HG03378 (cell line): ENCODE measurements around the gene B4GALT1.

Experiments used
- ATAC-seq: cut with Tn5 transposase; IDR thresholded peaks from one replicate; pipeline ENCODE4 v1.9.1; 2021; ENCODE audit warnings: mild to moderate bottlenecking, moderate library complexity; ENCODE audit not compliant: unreplicated experiment

Gene B4GALT1, protein sequence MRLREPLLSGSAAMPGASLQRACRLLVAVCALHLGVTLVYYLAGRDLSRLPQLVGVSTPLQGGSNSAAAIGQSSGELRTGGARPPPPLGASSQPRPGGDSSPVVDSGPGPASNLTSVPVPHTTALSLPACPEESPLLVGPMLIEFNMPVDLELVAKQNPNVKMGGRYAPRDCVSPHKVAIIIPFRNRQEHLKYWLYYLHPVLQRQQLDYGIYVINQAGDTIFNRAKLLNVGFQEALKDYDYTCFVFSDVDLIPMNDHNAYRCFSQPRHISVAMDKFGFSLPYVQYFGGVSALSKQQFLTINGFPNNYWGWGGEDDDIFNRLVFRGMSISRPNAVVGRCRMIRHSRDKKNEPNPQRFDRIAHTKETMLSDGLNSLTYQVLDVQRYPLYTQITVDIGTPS

GRCh38 chr9:33167084-33167971 lies at the start of gene B4GALT1:
B4GALT1 (minus strand) TSS chr9:33167336; CDS start chr9:33167169, 167 bp downstream.
- ATAC-seq: peak; percentile 37

DNA sequence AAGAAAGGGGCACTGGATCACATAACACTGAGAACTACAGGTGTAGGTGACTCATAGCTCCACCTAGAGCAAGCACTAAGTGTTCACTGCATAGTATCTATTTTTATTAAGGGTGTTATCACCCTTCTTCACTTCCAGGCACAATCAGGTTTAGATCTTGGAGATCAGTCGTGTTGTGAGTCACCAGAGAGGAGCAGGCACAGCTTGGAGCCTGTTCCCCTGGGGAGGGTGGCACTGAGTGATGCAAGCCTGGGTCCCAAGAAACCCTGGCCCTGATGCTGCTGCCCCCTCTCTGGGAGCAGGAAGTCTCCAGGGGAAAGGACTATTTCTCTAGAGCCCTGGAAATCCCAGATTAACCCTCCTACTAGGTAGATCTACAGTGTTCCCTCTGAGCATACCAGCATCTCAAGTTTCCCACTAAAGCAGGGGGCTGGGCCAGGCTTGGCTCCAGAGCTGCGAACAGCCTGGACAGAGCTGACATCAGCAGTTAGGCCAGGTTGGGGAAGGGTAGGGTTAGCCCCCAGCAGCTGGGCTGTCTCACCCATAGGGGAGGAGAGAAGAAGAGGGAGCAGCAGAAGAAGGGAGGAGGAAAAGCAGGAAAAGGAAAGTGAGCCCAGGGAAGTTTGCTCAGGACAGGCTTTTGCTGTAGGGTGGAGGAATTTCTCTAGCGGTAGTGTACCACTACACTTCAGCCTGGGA lies 44.7 kb upstream of the B4GALT1 start:
- no peak for ATAC-seq

DNA sequence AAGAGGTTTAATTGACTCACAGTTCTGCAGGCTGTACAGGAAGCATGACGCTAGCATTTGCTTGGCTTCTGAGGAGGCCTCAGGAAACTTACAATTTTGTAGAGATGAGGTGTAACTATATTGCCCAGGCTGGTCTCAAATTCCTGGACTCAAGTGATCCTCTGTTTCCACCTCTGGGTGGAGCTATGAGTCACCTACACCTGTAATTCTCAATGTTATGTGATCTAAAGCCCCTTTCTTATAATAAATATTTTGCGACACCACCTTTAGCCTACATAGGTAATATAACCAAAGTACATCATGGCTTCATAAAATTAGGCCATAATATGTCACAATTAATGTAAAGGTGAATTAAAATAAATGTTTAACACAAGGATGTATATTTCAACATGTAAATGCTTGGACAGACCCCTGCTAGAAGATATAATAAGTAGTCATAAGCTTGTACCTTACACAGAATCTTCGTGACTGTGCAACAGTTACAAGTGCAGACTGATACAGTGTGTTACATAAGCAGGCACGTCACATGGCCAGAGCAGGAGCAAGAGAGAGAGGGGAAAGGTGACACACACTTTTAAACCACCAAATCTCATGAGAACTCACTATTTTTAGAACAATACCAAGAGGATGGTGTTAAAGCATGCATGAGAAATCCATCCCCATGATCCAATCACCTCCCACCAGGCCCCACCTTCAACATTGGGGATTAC lies 43.0 kb upstream of the B4GALT1 start:
- no peak for ATAC-seq

DNA sequence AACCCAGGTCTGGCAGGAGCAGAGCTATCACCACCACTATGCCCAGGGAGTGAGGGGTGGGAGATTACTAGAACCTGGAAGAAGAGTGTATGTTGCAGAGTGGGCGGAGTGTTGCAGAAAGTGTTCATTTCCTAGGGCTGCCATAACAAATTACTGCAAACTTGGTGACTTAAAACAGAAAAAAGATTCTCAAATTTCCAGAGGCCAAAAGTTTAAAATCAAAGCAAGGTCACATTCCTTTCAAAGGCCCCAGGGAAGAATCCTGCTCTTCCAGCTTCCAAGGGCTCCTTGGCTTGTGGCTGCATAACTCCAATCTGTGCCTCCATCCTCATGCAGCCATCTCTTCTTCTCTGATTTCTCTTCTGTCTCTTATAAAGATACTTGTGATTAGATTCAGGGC lies 42.3 kb upstream of the B4GALT1 start:
- ATAC-seq: no peak

- peak; percentile 99 for ATAC-seq
Observed at GRCh38 chr9:33202552-33203201, 35.5 kb upstream of the B4GALT1 start.

DNA sequence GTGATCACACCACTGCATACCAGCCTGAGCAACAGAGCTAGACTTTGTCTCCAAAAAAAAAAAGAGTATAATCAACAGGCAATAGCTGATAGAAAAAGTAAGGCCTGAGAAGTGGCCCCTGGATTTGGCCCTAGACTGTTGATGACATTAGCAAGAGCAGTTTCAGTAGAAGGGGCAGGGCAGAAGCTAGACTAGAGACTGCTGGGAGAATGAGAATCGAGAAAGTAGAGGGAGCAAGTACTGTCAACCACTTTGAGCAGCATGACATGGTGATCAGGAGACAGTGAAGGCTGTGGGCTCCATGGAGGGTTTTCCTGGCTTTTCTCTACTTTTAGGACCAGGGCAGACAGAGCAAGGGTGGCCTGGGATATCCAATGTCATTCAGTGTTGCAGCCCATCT lies 34.9 kb upstream of the B4GALT1 start:
- peak; percentile 48 for ATAC-seq

GRCh38 chr9:33198165-33198564 lies 31.0 kb upstream of the B4GALT1 start:
- ATAC-seq: no peak

GRCh38 chr9:33197279-33198152 lies 30.4 kb upstream of the B4GALT1 start:
- ATAC-seq: no peak

DNA sequence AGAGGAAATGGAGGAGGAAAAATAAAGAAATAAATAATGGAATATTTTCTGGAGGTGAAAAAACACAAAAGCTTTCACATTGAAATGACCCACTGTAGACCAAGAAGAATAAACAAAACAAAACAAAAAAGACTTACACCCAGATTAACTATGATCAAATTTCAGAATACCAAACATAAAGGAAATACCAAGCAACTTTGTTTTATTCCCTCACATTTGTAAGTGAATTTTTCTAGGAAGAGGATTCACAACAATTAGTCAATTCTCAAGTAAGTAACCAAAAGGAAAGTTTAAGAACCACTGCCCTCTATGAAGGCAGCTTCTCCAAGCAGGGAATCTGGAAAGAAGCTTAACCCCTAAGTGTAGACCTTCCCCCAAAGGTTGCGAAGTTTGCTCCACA lies 29.6 kb upstream of the B4GALT1 start:
- ATAC-seq: no peak

DNA sequence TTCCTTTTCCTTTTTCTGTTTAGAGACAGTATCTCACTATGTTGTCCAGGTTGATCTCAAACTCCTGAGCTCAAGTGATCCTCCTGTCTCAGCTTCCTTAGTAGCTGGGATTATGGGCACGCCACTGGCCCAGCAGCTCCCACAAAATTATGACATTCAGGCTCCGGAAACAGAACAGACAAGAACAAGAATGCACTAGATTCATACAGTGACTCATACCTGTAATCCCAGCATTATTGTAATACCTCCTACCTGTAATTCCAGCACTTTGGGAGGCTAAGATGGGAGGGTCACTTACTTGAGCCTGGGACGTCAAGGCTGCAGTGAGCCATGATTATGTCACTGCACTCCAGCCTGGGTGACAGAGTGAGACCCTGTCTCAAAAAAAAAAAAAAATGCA lies 26.7 kb upstream of the B4GALT1 start:
- no peak for ATAC-seq

DNA sequence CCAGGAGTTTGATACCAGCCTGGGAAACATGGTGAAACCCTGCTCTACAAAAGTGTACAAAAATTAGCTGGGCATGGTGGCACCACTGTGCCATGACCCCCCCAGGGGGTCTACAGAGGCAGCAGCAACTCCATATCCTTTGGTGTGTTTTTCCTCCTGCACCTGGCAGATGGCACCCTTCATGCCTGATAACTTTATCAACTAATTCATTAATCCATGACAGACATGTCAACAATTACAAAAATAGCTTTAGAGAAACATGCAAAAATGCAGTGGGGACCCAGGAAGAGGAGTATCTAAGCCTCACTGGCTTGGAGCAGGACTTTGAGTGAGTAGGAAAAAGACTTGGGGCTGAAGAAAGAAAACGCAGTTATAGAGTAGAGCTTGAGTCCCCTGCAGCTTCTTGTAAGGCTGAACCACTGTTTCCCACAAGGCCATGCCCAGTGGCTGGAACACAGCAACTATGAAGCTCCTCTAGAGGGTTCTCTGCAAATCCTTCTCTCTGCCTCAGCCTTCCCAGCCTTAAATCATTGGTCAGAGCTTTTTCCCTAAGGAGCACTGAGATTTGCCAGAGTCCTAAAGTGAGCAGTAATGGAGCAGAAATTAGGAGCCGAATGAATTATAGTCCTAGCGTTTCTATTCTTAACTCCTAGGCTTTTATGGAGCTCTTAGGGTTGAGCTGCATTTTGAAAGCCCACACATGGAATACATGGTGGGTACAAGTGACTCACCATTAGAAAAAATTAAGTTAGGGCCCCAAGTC lies 25.5 kb upstream of the B4GALT1 start:
- no peak for ATAC-seq

GRCh38 chr9:33190021-33190705 lies 23.0 kb upstream of the B4GALT1 start:
- ATAC-seq: no peak

GRCh38 chr9:33189331-33189791 lies 22.2 kb upstream of the B4GALT1 start:
- ATAC-seq: no peak

DNA sequence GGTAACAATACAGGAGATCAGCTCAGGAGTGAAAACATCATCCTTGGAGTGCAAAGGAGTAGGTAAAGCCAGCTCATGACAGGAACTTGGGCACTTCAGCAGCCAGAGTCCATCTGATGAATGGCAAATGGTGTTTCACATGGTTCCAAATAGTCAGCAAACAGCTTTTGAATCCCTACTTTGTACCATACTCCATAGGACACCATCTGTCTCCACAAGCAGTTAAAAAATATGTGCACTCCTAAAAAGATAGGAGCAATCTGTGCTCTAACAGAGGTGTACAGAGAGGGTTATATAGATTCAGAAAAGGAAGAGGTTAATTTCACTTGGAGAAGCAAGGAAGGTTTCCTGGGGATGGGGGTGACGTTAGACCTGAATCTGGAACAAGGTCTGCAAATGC lies 21.6 kb upstream of the B4GALT1 start:
- ATAC-seq: no peak

GRCh38 chr9:33187519-33188218 lies 20.5 kb upstream of the B4GALT1 start:
- ATAC-seq: no peak

DNA sequence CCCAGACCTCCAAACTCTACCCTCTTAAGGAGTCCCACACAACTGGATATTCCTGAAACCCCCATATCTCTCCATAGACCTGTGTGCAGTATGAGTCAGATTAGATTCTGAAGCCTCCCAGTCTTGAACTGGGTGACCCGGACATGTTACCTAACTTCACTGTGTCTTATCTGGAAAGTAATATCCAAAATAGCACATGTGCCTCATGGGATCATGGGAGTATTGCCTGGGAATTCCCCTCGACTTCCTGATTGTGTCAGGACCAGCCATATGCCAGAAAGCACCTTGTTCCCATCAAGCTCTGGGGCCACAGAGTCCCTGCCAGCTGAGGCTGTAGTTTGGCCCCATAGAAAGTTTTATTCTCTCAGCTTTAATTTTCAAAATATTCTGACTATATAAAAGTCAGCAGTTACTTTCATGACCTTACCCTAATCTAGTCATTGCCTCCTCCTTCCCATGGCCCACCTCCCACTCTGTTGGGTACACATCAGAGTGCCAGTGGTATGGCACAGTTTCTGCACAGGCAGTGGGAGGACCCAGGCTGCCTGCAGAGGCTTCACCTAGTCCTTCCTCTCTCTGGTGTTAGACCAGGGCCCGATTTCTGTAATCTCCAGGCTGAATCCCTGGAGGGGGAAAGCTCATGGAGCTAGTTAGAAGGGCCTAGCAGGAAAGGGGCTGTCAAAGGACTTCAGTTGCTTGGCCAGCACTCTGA lies 19.5 kb upstream of the B4GALT1 start:
- no peak for ATAC-seq

DNA sequence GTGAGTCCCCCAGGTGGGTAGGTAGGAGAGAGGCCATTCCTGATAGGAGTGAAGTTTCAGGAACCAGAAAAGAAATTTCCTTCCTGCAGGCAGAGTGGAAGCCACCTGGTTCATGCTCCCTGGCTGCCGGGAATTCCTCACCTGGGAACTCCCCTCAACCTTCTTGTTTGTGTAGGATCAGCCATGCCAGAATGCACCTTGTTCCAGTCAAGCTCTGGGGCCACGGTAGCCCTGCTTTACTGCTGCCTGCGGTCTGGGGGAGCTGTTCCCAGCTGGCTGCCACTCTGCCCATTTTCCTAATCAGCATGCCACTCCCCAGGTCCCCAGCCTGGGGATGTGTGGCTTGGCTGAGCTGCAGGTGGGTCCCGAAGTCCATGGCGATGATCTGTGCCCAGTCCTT lies 18.7 kb upstream of the B4GALT1 start:
- no peak for ATAC-seq
